Placental pericyte (primary cell): ENCODE measurements around the gene IWS1. TPM values are rescaled to one million over a fixed set of nuclear protein-coding genes. Genes with fewer than 3 reads are reported as not detected.

Experiments used
- small RNA-seq: library from RNA; depleted of rRNA; stranded (forward); fragments of <200 nt; gene quantifications from one replicate; pipeline ENCODE3, GENCODE V24; 2012; ENCODE audit warnings: low replicate concordance
- total RNA-seq: library from RNA; depleted of rRNA; stranded (reverse); fragments of >200 nt; gene quantifications from 2 replicates; pipeline ENCODE4 v1.2.3, GENCODE V29; 2012

Gene IWS1
- total RNA-seq: 33.2 and 35.7 TPM in 2 replicates

GRCh38 chr2:127526132-127527000, at the start of gene IWS1:
TSS of gene IWS1 (minus strand) at chr2:127526489. CDS start at chr2:127526208, 281 bp downstream.

GRCh38 chr2:127535422-127535901, 9.2 kb upstream of the IWS1 start, which contains the start of gene MYO7B:
TSS of gene MYO7B (plus strand) at chr2:127535683. CDS start at chr2:127559723, 24,040 bp downstream.

Small RNA genes within 50 kb of the gene (small RNA-seq; reads per million reads assigned to genes)
- gene RNU4-48P: not detected

Other genes starting within 250 kb of the IWS1 start
- gene ERCC3, start 232.3 kb downstream of the IWS1 start, total RNA-seq: 45.5 and 50.0 TPM in 2 replicates
- gene MAP3K2, start 138.5 kb downstream of the IWS1 start, total RNA-seq: 37.2 and 71.3 TPM in 2 replicates
- gene PROC, start 108.1 kb downstream of the IWS1 start, total RNA-seq: 0.14 TPM in 1 of 2 replicates, not detected in the other
- gene MYO7B, start 9.2 kb upstream of the IWS1 start, total RNA-seq: 0.43 TPM in 1 of 2 replicates, not detected in the other
- not detected in 2 replicates for gene GPR17, start 119.7 kb upstream of the IWS1 start, total RNA-seq
- 8.6 and 9.6 TPM in 2 replicates for gene LIMS2, start 149.0 kb upstream of the IWS1 start, total RNA-seq
- gene SFT2D3, start 175.0 kb upstream of the IWS1 start, total RNA-seq: 4.4 and 8.2 TPM in 2 replicates